ENCODE data around the gene SULT1C3. TPM values are rescaled to one million over a fixed set of nuclear protein-coding genes. Genes with fewer than 3 reads are reported as not detected.

Gene SULT1C3
- total RNA-seq, 4 donors from 2014 or later: not detected

DNA sequence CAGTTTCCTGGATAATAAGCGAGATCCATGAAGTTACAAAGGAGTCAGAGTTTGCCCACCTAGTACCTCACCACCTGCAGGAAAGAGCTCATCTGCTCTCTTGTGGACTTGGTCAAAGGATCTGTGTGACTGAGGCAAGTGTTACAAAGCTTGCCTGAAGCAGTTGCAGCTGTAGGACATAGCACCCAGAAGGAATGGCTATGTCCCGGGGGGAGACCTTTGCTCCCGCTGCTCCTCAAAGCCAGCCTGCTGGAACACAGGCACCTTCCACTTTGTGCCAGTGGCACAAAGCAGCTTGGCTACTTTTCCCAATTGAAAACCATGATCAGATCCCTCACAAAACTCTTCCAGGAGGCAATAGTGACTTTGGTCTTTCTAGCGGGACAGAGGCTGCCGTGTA is 45.8 kb downstream of the SULT1C3 start:
- DNase-seq (ENCODE audit: extremely low spot score): no peak
- H3K9me3 ChIP-seq: peaks cover 0 to 4% (median 0%) of the 10 kb centered on the region in 4 donors
- intact Hi-C loops (cut with DNase I): no loop called here
- H3K27me3 ChIP-seq: no peaks in the 10 kb centered on the region
- no peaks in the 10 kb centered on the region for H3K36me3 ChIP-seq
- no peaks in the 10 kb centered on the region for H3K4me1 ChIP-seq
- TF ChIP-seq POLR2AphosphoS5 (IDR thresholded peaks at IDR 0.05) (no peak), EP300 (IDR thresholded peaks at IDR 0.05) (no peak)
- 98% methylated on average over 3 of the region's 5 CpGs for WGBS
- no peak overlapping the region for H3K4me3 ChIP-seq
- H3K27ac ChIP-seq (replicated peaks in 1 of 4): no peak overlapping the region

DNA sequence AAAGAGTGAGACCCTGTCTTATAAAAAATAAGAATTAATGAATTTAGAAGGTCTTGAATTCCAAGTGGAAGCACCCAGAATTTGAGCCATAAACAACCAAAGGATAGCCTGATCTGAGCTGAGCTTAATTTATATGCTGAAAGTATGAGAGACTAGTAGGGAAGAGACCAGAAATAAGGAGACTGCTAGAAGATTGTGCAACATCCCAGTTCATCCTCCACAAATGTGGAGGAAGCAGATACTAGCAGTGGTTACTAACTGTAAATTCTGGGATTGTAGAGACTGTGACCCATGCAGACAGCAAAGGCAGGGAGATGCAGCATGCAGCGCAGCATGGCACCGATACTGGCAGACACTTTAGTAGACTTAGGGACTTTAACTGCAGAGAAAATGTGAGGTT is 47.4 kb downstream of the SULT1C3 start:
- no peaks in the 10 kb centered on the region for H3K27me3 ChIP-seq
- no peak overlapping the region for H3K27ac ChIP-seq (replicated peaks in 1 of 4)
- 90% methylated on average over 2 of the region's 2 CpGs for WGBS
- no peaks in the 10 kb centered on the region for H3K36me3 ChIP-seq
- no peak for DNase-seq (ENCODE audit: extremely low spot score)
- no peak overlapping the region for H3K4me3 ChIP-seq
- intact Hi-C loops (cut with DNase I): no loop called here
- TF ChIP-seq, protein P1, sequence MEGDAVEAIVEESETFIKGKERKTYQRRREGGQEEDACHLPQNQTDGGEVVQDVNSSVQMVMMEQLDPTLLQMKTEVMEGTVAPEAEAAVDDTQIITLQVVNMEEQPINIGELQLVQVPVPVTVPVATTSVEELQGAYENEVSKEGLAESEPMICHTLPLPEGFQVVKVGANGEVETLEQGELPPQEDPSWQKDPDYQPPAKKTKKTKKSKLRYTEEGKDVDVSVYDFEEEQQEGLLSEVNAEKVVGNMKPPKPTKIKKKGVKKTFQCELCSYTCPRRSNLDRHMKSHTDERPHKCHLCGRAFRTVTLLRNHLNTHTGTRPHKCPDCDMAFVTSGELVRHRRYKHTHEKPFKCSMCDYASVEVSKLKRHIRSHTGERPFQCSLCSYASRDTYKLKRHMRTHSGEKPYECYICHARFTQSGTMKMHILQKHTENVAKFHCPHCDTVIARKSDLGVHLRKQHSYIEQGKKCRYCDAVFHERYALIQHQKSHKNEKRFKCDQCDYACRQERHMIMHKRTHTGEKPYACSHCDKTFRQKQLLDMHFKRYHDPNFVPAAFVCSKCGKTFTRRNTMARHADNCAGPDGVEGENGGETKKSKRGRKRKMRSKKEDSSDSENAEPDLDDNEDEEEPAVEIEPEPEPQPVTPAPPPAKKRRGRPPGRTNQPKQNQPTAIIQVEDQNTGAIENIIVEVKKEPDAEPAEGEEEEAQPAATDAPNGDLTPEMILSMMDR (IDR thresholded peaks at IDR 0.05): no peak
- no peak for TF ChIP-seq POLR2A (IDR thresholded peaks at IDR 0.05; ENCODE audit: low read depth)
- H3K4me1 ChIP-seq: no peaks in the 10 kb centered on the region
- peaks cover 0 to 5% (median 0%) of the 10 kb centered on the region in 4 donors for H3K9me3 ChIP-seq

DNA sequence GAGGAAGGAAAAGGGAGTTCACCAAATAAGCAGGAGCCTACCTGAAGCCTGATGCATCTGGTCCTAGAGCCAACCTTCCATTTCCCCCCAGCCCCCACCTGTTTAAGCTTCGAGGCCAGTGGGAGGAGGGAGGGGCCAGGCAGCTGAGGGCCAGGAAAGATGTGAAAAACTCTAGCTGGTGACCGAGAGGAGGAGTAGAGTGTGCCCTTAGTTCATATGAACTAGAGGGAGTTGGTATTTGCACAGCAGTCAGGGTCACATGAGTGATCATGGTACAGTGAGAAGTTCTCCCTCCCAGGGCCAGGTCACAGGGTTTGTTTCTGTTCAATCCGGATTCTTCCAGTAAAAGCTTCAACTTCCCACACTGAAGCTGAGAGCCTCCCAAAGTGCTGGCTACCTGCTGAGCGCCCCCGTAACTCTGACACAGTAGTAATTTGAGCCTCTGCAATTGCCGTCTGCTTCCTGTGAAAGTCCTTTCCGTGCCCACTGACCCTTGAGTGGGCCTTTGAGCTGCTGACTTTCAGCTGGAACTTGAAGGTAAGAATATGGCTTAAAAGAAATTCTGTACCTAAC is 48.9 kb downstream of the SULT1C3 start, which contains the start of gene SULT1C2:
Gene SULT1C2, plus strand, starts transcription at position 362 of the 573 bp plus-strand sequence. CDS start 4,773 bp downstream, outside the sequence.
- DNase-seq (ENCODE audit: extremely low spot score): no peak
- intact Hi-C loops (cut with DNase I): no loop called here
- H3K36me3 ChIP-seq: no peaks in the 10 kb centered on the region
- TF ChIP-seq, protein P1 (IDR thresholded peaks at IDR 0.05): no peak
- TF ChIP-seq EP300 (IDR thresholded peaks at IDR 0.05): no peak
- no peak for TF ChIP-seq POLR2A (IDR thresholded peaks at IDR 0.05; ENCODE audit: low read depth)
- TF ChIP-seq POLR2AphosphoS5 (IDR thresholded peaks at IDR 0.05): no peak
- no peaks in the 10 kb centered on the region for H3K4me1 ChIP-seq
- peaks cover 0 to 5% (median 0%) of the 10 kb centered on the region in 4 donors for H3K9me3 ChIP-seq
- H3K27ac ChIP-seq (replicated peaks in 1 of 4): no peak within 1 kb of the TSS
- no peak within 1 kb of the TSS for H3K4me3 ChIP-seq
- 10% methylated on average over 4 of the region's 7 CpGs for WGBS
- no peaks in the 10 kb centered on the region for H3K27me3 ChIP-seq

DNA sequence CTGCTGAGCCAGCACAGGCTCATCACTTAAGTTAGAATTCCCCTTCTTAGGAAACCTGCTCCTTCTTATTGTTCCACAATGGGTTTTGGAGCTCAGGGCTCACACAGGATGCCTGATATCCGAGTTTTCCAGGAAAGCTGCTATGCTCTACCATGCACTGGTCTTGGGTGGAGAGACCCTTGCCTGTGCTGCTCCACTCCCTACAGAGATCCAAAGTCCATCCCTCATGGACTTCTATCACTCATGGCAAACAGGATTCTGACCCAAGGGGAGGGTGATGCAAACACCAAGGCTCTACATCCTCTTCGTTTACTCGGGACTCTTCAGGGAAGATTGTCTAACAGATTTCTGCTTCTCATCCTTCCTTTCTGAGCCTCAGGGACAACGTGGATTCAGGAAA is 54.1 kb downstream of the SULT1C3 start:
- Histone ChIP-seq H3K4me1 (no peaks in the 10 kb centered on the region), H3K27me3 (no peaks in the 10 kb centered on the region), H3K27ac (replicated peaks in 1 of 4) (no peak overlapping the region), H3K9me3 (peaks cover 0 to 5% (median 0%) of the 10 kb centered on the region in 4 donors), H3K36me3 (no peaks in the 10 kb centered on the region), H3K4me3 (no peak overlapping the region)
- intact Hi-C loops (cut with DNase I): no loop called here
- DNase-seq (ENCODE audit: extremely low spot score): no peak
- 72% methylated on average over 4 of the region's 4 CpGs for WGBS
- TF ChIP-seq, protein P1 (IDR thresholded peaks at IDR 0.05): no peak
- no peak for TF ChIP-seq EP300 (IDR thresholded peaks at IDR 0.05)
- no peak for TF ChIP-seq POLR2A (IDR thresholded peaks at IDR 0.05; ENCODE audit: low read depth)
- no peak for TF ChIP-seq POLR2AphosphoS5 (IDR thresholded peaks at IDR 0.05)

DNA sequence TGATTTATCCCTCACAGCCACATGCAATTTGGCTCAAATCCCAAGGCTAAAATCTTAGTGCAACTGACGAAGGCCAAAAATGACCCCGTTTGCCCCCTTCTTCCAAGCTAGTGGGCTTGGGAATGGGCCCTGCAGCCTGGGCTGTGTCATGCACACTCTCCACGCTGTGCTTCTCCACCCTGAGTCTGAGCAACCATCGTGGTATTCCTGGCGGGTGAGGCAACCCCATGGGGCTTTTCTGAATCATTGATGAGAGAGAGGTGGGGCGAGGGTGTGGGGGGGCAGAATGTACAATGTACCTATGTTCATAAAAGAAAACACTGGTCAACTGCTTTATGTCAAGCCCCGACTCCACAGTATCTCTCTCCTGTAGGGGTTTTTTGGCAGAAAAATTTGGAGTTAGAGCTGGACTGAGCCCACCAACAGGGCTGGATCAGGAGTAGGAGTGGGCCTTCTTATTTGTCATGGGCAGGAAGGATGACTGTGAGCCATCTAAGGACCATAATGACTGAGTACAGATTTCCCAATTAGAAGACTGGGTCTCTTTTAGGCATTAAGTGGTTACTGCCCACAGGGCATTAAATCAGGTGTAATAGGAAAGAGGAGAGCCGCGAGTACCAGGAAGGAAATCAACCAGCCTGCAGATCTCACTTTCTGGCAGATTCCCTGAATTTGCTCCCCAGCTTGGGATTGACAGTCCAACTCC is 57.8 kb downstream of the SULT1C3 start:
- intact Hi-C loops (cut with DNase I): no loop called here

More for the DNA sequence above, 57.8 kb downstream of the SULT1C3 start:
- no peak overlapping the region for H3K4me3 ChIP-seq
- TF ChIP-seq EP300 (IDR thresholded peaks at IDR 0.05): no peak
- TF ChIP-seq, protein P1 (IDR thresholded peaks at IDR 0.05): no peak
- no peak for TF ChIP-seq POLR2A (IDR thresholded peaks at IDR 0.05; ENCODE audit: low read depth)
- TF ChIP-seq POLR2AphosphoS5 (IDR thresholded peaks at IDR 0.05): no peak
- 78% methylated on average over 8 of the region's 9 CpGs for WGBS
- H3K27ac ChIP-seq (replicated peaks in 1 of 4): no peak overlapping the region
- H3K27me3 ChIP-seq: no peaks in the 10 kb centered on the region
- H3K4me1 ChIP-seq: no peaks in the 10 kb centered on the region
- H3K9me3 ChIP-seq: no peaks in the 10 kb centered on the region
- H3K36me3 ChIP-seq: no peaks in the 10 kb centered on the region
- no peak for DNase-seq (ENCODE audit: extremely low spot score)

All from esophagus muscularis mucosa (tissue), 4 donors.